ENCODE measurements around the gene HIVEP2.

The HIVEP2 gene

GRCh38 chr6:142887517-142887916, 57.5 kb downstream of the HIVEP2 start:
- no peak for DNase-seq (ENCODE audit: low spot score)

GRCh38 chr6:142886431-142887170, 58.4 kb downstream of the HIVEP2 start:
- DNase-seq (ENCODE audit: low spot score): peak; percentile 58

DNA sequence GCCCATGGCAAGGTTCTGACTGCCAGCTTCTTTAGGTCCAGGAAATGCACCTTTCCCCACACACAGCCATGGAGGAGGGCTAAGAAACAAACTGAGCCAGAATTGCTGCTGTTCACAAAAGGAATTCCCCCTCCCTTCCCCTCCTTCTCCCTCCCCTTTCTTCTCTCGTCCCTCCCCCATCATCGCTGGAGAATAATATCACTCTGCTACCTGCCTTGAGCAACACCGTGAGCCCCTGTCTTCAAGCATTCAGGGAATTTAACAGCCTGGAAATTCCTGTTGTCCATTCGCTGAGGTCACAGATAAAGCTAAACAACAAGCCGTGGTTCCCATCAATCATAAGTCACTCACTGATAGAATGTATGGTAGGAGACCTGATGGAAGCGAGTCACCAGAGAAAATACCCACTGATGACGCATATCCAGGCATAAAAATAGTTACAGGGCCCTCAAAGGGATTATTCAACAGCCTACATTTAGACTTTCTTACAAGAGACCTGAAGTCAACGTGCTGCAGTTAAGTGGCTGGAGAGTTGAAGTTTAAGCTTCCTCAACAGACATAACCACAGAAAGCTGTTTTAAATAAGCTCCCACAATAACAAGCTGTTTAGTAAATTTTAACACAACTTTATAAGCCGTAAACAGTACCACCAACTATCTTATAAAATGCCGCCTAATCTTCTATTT, 59.7 kb downstream of the HIVEP2 start:
- peak; percentile 78 for DNase-seq (ENCODE audit: low spot score)

- no peak for DNase-seq (ENCODE audit: low spot score)
Observed at GRCh38 chr6:142884214-142885035, 60.6 kb downstream of the HIVEP2 start.

DNA sequence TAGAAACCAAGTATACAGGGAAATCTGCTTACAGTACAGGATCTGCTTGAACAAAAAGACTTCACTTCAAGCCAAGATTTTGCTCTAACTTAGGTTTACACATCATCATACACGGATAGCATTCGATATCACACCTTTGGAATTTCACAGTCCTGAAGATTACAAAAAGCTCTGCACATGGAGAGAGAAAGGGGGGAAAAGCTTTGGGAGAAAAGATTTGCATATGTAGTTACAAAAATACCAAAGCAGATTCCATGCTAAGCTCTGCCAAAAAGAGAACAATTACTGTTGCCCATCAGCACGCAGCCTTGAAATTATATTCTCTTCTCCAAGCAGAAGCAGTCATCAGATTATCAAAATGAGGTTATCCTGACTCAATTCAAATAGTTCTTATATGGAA, 62.0 kb downstream of the HIVEP2 start:
- no peak for DNase-seq (ENCODE audit: low spot score)

- no peak for DNase-seq (ENCODE audit: low spot score)
Observed at GRCh38 chr6:142881761-142882160, 63.2 kb downstream of the HIVEP2 start.

- no peak for DNase-seq (ENCODE audit: low spot score)
Observed at GRCh38 chr6:142881290-142881689, 63.7 kb downstream of the HIVEP2 start.

- DNase-seq (ENCODE audit: low spot score): no peak
Observed at GRCh38 chr6:142880201-142880600, 64.8 kb downstream of the HIVEP2 start.

DNA sequence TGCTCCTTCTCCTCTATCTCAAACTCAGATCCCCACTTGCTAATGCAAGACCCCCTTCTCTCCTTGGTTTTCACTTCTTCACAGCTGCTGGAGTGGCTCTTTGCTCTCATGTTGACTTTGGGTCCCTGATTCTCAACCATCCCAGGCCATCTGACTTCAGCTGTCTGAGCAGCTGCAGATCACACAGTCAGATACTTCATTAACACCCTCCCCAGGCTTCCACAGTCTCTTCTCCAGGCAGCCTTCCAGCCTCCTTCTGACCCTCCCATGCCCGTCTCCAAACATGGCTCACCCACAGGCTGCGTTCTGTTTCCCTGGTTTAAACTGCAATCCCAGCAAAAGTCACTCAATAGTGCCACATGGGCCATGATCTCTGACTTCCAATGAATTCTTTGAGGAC, 65.4 kb downstream of the HIVEP2 start:
- DNase-seq (ENCODE audit: low spot score): no peak

GRCh38 chr6:142879076-142879475, 65.9 kb downstream of the HIVEP2 start:
- DNase-seq (ENCODE audit: low spot score): no peak

GRCh38 chr6:142878407-142878806, 66.6 kb downstream of the HIVEP2 start:
- no peak for DNase-seq (ENCODE audit: low spot score)

DNA sequence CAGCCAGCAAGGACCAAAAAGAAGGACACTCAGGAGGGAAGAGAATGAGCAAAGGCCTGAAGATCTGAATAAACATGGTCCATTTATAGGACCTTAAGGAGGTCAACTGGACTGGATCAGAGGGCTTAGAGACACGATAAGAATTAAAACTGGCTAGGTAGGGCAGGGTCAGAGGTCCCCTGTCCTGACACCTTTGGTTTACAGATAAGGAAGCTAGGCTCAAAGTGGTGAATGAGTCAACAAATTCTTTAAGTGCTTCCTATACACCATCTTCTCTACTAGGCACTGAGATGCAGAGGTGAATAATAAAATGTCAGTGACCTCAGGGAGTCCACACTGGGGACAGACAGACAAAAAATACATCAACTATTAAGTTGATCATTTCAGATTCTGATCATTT, 70.3 kb downstream of the HIVEP2 start:
- DNase-seq (ENCODE audit: low spot score): no peak

DNA sequence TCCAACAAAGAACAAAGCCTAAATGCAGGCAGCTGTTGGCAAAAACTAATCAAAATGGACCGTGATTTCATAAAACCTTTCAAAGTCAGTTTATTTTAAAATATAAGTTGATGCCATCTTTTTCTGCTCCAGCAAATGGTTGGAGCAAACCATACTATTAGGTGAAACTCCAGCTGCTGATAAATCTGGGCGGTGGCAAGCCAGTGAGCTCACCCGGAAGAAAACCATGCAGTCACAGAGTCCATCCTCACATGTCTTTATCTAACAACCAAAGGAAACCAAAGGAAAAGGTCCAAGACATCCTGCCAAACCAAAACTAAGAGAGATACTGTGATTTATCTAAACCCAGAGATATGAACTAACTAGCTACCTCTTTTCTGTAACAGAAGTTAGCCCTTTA, 72.6 kb downstream of the HIVEP2 start:
- DNase-seq (ENCODE audit: low spot score): no peak

GRCh38 chr6:142871910-142872331, 73.1 kb downstream of the HIVEP2 start:
- DNase-seq (ENCODE audit: low spot score): peak; percentile 79

GRCh38 chr6:142870787-142871415, 74.1 kb downstream of the HIVEP2 start:
- DNase-seq (ENCODE audit: low spot score): no peak

DNA sequence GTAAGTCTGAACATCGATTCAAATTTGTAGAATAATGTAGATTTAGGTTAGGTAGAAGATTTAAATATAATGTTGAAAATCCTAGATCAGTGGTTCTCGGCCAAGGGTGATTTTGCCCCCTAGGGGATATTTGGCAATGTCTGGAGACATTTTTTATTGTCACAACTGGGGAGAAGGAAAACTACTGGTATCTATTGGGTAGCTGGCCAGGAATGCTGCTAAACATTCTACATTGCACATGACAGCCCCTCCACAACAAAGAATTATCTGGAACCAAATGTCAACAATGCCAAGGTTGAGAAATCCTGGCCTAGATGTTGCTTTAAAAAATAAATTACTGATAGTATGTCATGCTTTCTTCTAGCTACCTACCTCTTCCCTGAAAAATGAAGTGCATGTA, 76.1 kb downstream of the HIVEP2 start:
- DNase-seq (ENCODE audit: low spot score): no peak

- no peak for DNase-seq (ENCODE audit: low spot score)
Observed at GRCh38 chr6:142867988-142868812, 76.8 kb downstream of the HIVEP2 start.

GRCh38 chr6:142867355-142867801, 77.6 kb downstream of the HIVEP2 start:
- no peak for DNase-seq (ENCODE audit: low spot score)

GRCh38 chr6:142863981-142864380, 81.0 kb downstream of the HIVEP2 start:
- DNase-seq (ENCODE audit: low spot score): no peak

GRCh38 chr6:142861711-142862110, 83.3 kb downstream of the HIVEP2 start:
- DNase-seq (ENCODE audit: low spot score): no peak

DNA sequence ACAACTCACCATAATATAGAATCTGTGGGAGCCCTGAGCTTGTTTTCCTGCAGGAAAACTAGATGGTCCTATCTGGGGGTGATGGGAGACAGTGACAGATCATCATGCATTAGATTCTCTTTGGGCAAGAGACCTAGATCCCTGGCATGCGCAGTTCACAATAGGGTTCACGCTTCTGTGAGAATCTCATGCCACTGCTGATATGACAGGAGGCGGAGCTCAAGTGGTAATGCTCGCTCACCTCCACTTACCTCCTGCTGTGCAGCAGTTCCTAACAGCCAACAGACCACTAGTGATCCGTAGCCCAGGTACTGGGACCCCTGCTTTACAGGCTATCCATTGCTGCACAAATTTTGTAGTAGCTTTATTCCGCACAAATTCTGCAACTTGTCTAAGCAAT, 84.5 kb downstream of the HIVEP2 start:
- no peak for DNase-seq (ENCODE audit: low spot score)
